Smooth muscle cell (in vitro differentiated cells): ENCODE results near the gene NR1I3. TPM values are rescaled to one million over a fixed set of nuclear protein-coding genes. Genes with fewer than 3 reads are reported as not detected.

Source experiments
- DNase-seq: peaks from one replicate; lab custom pipeline; 2025; ENCODE audit not compliant: unreplicated experiment; lab: John Stamatoyannopoulos, UW
- H2AFZ ChIP-seq: fragments of 200-600 bp; sonication (generic); 2 replicates; pipeline ENCODE4 v1.6.0; 2016; ENCODE audit warnings: antibody characterized with exemption, low read depth, mild to moderate bottlenecking
- H3F3A ChIP-seq: fragments of 200-600 bp; sonication (generic); 2 replicates; pipeline ENCODE4 v1.6.0; 2017; ENCODE audit warnings: antibody characterized with exemption, low read depth
- H3K27ac ChIP-seq: fragments of 200-600 bp; sonication (generic); 2 replicates; pipeline ENCODE4 v1.5.1; 2016; ENCODE audit warnings: low read depth, mild to moderate bottlenecking
- H3K27me3 ChIP-seq: fragments of 200-600 bp; sonication (generic); 2 replicates; pipeline ENCODE4 v1.6.1; 2016; ENCODE audit warnings: low read depth, mild to moderate bottlenecking
- H3K36me3 ChIP-seq: fragments of 200-600 bp; sonication (generic); 2 replicates; pipeline ENCODE4 v1.5.1; 2016; ENCODE audit warnings: low read depth
- H3K4me1 ChIP-seq: fragments of 200-600 bp; sonication (generic); 2 replicates; pipeline ENCODE4 v1.5.1; 2016; ENCODE audit warnings: low read depth
- H3K4me2 ChIP-seq: fragments of 200-600 bp; sonication (generic); 2 replicates; pipeline ENCODE4 v1.6.0; 2016; ENCODE audit warnings: mild to moderate bottlenecking
- H3K4me3 ChIP-seq: fragments of 200-600 bp; sonication (generic); 2 replicates; pipeline ENCODE4 v1.5.1; 2016; ENCODE audit warnings: mild to moderate bottlenecking
- H3K79me2 ChIP-seq: fragments of 200-600 bp; sonication (generic); 2 replicates; pipeline ENCODE4 v1.6.0; 2016; ENCODE audit warnings: low read depth, mild to moderate bottlenecking
- H3K9ac ChIP-seq: fragments of 200-600 bp; sonication (generic); 2 replicates; pipeline ENCODE4 v1.6.0; 2016; ENCODE audit warnings: low read depth
- H3K9me3 ChIP-seq: fragments of 200-600 bp; sonication (generic); replicated peaks from 2 replicates; pipeline ENCODE4 v1.5.1; 2016; ENCODE audit warnings: low read depth
- H4K20me1 ChIP-seq: fragments of 200-600 bp; sonication (generic); 2 replicates; pipeline ENCODE4 v1.6.0; 2016; ENCODE audit warnings: low read depth
- WGBS: methylation state at CpG from one replicate; pipeline ENCODE4 v1.1.7; 2016; ENCODE audit warnings: low lambda C conversion rate; 5-methylcytosine and 5-hydroxymethylcytosine counted together
- polyA plus RNA-seq: library from polyadenylated mRNA; unstranded; fragments of >200 nt; fragmentation: Nextera tagmentation; extraction: Ambion mirVana; gene quantifications from 2 replicates; pipeline ENCODE4 v1.2.1, GENCODE V29; 2016
- total RNA-seq: library from RNA; depleted of rRNA; stranded (reverse); fragments of >200 nt; gene quantifications from 2 replicates; pipeline ENCODE4 v1.2.3, GENCODE V29; 2014
- TF ChIP-seq, protein P1 (sequence below): fragments of 200-600 bp; sonication (generic); IDR thresholded peaks from 2 replicates; pipeline ENCODE4 v1.5.1; 2017; ENCODE audit warnings: borderline replicate concordance, mild to moderate bottlenecking, antibody characterized with exemption; ENCODE audit not compliant: insufficient read depth, poor library complexity, severe bottlenecking

Gene NR1I3
- total and polyA plus RNA-seq, 2 experiments from 2014 or later: 0.90 TPM; not detected in 1

DNA sequence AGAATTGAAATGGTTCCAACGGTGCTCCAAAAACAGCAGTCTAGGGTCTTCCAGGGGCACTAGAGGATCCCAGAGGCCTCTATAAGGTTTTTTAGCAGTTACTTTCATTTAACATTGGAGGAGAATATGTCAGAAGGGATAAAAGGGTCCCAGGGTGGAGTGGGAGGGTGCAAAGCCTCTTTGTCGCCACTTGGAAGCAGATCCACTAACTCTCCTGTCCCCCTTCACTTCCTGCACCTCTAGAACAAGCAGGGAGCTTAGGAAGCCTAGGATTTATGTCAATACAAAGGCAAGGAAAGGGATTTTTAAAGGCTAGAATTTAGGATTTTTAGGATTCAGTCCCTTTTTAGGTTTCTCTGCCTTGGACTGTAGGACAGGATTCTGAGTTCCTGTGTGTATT lies 28.8 kb upstream of the NR1I3 start:
- H3K4me2 ChIP-seq: no peak overlapping the region
- no peaks in the 10 kb centered on the region for H3K4me1 ChIP-seq
- no peak overlapping the region for H3K9ac ChIP-seq
- H3K4me3 ChIP-seq: no peak overlapping the region
- peaks cover 8% of the 10 kb centered on the region for H3K27me3 ChIP-seq
- 88% methylated on average over 2 of the region's 2 CpGs for WGBS
- no peak for DNase-seq
- no peak overlapping the region for H2AFZ ChIP-seq
- no peaks in the 10 kb centered on the region for H3K9me3 ChIP-seq
- H3K36me3 ChIP-seq: no peaks in the 10 kb centered on the region
- H3K79me2 ChIP-seq: no peaks in the 10 kb centered on the region
- TF ChIP-seq, protein P1, sequence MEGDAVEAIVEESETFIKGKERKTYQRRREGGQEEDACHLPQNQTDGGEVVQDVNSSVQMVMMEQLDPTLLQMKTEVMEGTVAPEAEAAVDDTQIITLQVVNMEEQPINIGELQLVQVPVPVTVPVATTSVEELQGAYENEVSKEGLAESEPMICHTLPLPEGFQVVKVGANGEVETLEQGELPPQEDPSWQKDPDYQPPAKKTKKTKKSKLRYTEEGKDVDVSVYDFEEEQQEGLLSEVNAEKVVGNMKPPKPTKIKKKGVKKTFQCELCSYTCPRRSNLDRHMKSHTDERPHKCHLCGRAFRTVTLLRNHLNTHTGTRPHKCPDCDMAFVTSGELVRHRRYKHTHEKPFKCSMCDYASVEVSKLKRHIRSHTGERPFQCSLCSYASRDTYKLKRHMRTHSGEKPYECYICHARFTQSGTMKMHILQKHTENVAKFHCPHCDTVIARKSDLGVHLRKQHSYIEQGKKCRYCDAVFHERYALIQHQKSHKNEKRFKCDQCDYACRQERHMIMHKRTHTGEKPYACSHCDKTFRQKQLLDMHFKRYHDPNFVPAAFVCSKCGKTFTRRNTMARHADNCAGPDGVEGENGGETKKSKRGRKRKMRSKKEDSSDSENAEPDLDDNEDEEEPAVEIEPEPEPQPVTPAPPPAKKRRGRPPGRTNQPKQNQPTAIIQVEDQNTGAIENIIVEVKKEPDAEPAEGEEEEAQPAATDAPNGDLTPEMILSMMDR: no peak
- no peaks in the 10 kb centered on the region for H4K20me1 ChIP-seq
- H3K27ac ChIP-seq: no peak overlapping the region
- no peaks in the 10 kb centered on the region for H3F3A ChIP-seq

DNA sequence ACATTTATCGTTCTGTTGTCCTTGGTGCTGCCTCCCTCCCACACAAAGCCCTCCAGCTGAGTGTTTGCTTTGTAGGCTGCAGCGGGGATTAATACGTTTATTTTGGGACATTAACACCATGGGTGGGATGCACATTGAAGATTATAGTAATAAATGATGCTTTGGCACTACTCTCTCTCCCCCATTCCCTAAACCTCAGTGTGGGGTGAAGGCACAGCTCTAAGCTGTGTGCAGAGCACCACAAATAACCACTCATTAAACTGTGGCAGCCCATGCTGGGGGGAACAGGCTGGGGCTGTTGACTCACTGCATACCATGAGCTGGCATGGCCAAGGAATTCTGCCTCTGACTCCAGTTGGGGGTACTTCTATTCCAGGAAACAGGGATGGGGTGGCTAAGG lies 28.2 kb upstream of the NR1I3 start:
- Histone ChIP-seq H3F3A (no peaks in the 10 kb centered on the region), H3K79me2 (no peaks in the 10 kb centered on the region), H3K27me3 (peaks cover 14% of the 10 kb centered on the region), H2AFZ (no peak overlapping the region), H3K36me3 (no peaks in the 10 kb centered on the region), H3K4me1 (no peaks in the 10 kb centered on the region), H3K4me3 (no peak overlapping the region), H3K4me2 (peak overlapping the region; percentile 36), H3K9me3 (no peaks in the 10 kb centered on the region), H3K27ac (no peak overlapping the region), H4K20me1 (no peaks in the 10 kb centered on the region), H3K9ac (no peak overlapping the region)
- DNase-seq: no peak
- WGBS: 62% methylated on average over 3 of the region's 3 CpGs
- TF ChIP-seq, protein P1: no peak

DNA sequence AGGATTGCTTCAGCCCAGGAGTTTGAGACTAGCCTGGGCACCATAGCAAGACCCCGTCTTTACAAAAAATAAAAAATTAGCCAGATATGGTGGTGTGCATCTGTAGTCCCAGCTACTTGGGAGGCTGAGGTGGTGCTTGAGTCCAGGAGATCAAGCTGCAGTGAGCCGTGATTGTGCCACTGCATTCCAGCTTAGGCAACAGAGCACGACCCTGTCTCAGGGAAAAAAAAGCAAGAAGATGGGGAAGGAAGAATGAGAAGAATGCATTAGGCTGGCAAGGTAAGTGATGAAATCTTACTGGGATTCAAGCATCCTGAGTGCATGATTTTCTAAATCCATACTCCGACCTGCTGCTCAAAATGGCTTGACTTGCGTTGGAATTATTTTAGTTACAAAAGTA lies 27.3 kb upstream of the NR1I3 start:
- no peaks in the 10 kb centered on the region for H3K36me3 ChIP-seq
- H3K4me2 ChIP-seq: no peak overlapping the region
- H3K4me3 ChIP-seq: no peak overlapping the region
- no peak overlapping the region for H3K9ac ChIP-seq
- H3K4me1 ChIP-seq: no peaks in the 10 kb centered on the region
- no peaks in the 10 kb centered on the region for H4K20me1 ChIP-seq
- no peak overlapping the region for H3K27ac ChIP-seq
- 70% methylated on average over 5 of the region's 5 CpGs for WGBS
- TF ChIP-seq, protein P1: no peak
- DNase-seq: no peak
- H3F3A ChIP-seq: no peaks in the 10 kb centered on the region
- no peak overlapping the region for H2AFZ ChIP-seq
- no peaks in the 10 kb centered on the region for H3K79me2 ChIP-seq
- H3K27me3 ChIP-seq: peaks cover 23% of the 10 kb centered on the region
- H3K9me3 ChIP-seq: no peaks in the 10 kb centered on the region
